ENCODE data around the gene NPR2.

DNA sequence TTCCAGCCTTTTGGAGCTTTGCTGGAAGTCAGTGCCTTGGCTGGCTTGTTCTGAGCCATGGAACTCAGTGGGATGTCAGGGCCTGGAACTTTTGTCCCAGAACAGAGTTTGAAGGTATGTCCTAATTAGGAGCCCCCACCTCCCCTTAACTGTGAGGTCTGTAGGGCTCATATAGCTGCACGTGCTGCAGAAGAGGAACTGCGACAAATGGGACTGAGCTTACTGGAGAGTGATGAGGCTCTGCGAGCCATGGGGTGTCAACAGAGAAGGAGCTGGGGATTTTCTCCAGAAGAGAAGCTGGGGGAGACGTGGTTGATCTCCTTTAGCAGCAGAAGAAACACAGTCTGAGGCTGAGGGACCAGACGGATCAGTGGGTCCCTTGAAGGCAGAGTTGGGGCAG lies 48.5 kb downstream of the NPR2 start:
- TF ChIP-seq, protein P1, sequence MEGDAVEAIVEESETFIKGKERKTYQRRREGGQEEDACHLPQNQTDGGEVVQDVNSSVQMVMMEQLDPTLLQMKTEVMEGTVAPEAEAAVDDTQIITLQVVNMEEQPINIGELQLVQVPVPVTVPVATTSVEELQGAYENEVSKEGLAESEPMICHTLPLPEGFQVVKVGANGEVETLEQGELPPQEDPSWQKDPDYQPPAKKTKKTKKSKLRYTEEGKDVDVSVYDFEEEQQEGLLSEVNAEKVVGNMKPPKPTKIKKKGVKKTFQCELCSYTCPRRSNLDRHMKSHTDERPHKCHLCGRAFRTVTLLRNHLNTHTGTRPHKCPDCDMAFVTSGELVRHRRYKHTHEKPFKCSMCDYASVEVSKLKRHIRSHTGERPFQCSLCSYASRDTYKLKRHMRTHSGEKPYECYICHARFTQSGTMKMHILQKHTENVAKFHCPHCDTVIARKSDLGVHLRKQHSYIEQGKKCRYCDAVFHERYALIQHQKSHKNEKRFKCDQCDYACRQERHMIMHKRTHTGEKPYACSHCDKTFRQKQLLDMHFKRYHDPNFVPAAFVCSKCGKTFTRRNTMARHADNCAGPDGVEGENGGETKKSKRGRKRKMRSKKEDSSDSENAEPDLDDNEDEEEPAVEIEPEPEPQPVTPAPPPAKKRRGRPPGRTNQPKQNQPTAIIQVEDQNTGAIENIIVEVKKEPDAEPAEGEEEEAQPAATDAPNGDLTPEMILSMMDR (IDR thresholded peaks at IDR 0.05 in 2 of 3, conservative IDR thresholded peaks at IDR 0.05 in 1 of 3; ENCODE audit: borderline replicate concordance in 1 of 3, insufficient read depth in 1 of 3, low read depth in 2 of 3, low read length in 2 of 3): no peak
- TF ChIP-seq CEBPB (IDR thresholded peaks at IDR 0.05; ENCODE audit: low read depth) (no peak), ZNF274 (IDR thresholded peaks at IDR 0.05; ENCODE audit: low read depth, low read length) (no peak), POLR2AphosphoS5 (IDR thresholded peaks at IDR 0.05; ENCODE audit: low read depth, low read length) (no peak)
